Activated T-helper 2 cell treated with anti-CD3 and anti-CD28 coated beads, Interferon-gamma antibody, Interleukin-2, Interleukin-4, amounts not matched to agents 10 μg/mL and 5 μg/mL and 100 μg/mL, durations not matched to agents 14 hours and 24 hours and 36 hours (primary cell): ENCODE measurements around the gene WDR93. TPM values are rescaled to one million over a fixed set of nuclear protein-coding genes. Genes with fewer than 3 reads are reported as not detected.

Experiments
- DNase-seq: peaks from one replicate; pipeline ENCODE4 v3.0.0; 2021; ENCODE audit warnings: low spot score
- H3K27ac Mint-ChIP-seq: one replicate; pipeline ENCODE4 v1.8.0; 2021; ENCODE audit warnings: mixed read lengths
- H3K27me3 Mint-ChIP-seq: one replicate; pipeline ENCODE4 v1.8.0; 2021; ENCODE audit warnings: low read depth, mixed read lengths
- H3K36me3 Mint-ChIP-seq: one replicate; pipeline ENCODE4 v1.8.0; 2021; ENCODE audit warnings: low read depth, mixed read lengths
- H3K4me1 Mint-ChIP-seq: one replicate; pipeline ENCODE4 v1.8.0; 2021; ENCODE audit warnings: low read depth, mixed read lengths
- H3K4me3 Mint-ChIP-seq: one replicate; pipeline ENCODE4 v1.8.0; 2021; ENCODE audit warnings: low read depth, mild to moderate bottlenecking, moderate library complexity, mixed read lengths
- H3K9me3 Mint-ChIP-seq: one replicate; pipeline ENCODE4 v1.8.0; 2021; ENCODE audit warnings: mixed read lengths
- intact Hi-C: fragments of 100-400 bp; cut with micrococcal nuclease; formaldehyde crosslinking; loops from one replicate; pipeline ENCODE4 v1.15.1; 2023
- total RNA-seq: library from RNA; stranded (reverse); gene quantifications from 2 replicates; pipeline ENCODE4 v1.2.3, GENCODE V29; 2022

The WDR93 gene
- total RNA-seq, 1 donor from 2014 or later: not detected

GRCh38 chr15:89761009-89761831 is 70.6 kb downstream of the WDR93 start:
- no peaks in the 10 kb centered on the region for H3K36me3 Mint-ChIP-seq

GRCh38 chr15:89761929-89762328 is 71.3 kb downstream of the WDR93 start:
- Mint-ChIP-seq H3K9me3 (no peaks in the 10 kb centered on the region), H3K36me3 (no peaks in the 10 kb centered on the region), H3K27ac (no peak overlapping the region), H3K4me3 (no peak overlapping the region), H3K4me1 (no peaks in the 10 kb centered on the region), H3K27me3 (no peaks in the 10 kb centered on the region)
- intact Hi-C loops: loop anchor here (5.0 kb wide), 1 partner anchor 325 kb away; no protein-coding TSS in a partner anchor
- no peak for DNase-seq

More at GRCh38 chr15:89761009-89761831, 70.6 kb downstream of the WDR93 start:
- no peaks in the 10 kb centered on the region for H3K4me1 Mint-ChIP-seq
- no peaks in the 10 kb centered on the region for H3K9me3 Mint-ChIP-seq
- DNase-seq: no peak
- no peak overlapping the region for H3K27ac Mint-ChIP-seq
- no peak overlapping the region for H3K4me3 Mint-ChIP-seq
- peaks cover under 1% of the 10 kb centered on the region for H3K27me3 Mint-ChIP-seq
- intact Hi-C loops: loop anchor here (5.0 kb wide), 1 partner anchor 326 kb away; no protein-coding TSS in a partner anchor

GRCh38 chr15:89765694-89766093 is 75.1 kb downstream of the WDR93 start:
- Mint-ChIP-seq H3K9me3 (no peaks in the 10 kb centered on the region), H3K4me3 (no peak overlapping the region), H3K36me3 (no peaks in the 10 kb centered on the region), H3K27me3 (no peaks in the 10 kb centered on the region), H3K4me1 (no peaks in the 10 kb centered on the region), H3K27ac (no peak overlapping the region)
- no peak for DNase-seq
- intact Hi-C loops: no loop called here

GRCh38 chr15:89766357-89767311 is 76.0 kb downstream of the WDR93 start:
- intact Hi-C loops: no loop called here
- Mint-ChIP-seq H3K36me3 (no peaks in the 10 kb centered on the region), H3K4me1 (no peaks in the 10 kb centered on the region), H3K27me3 (no peaks in the 10 kb centered on the region), H3K9me3 (no peaks in the 10 kb centered on the region), H3K27ac (no peak overlapping the region), H3K4me3 (no peak overlapping the region)
- DNase-seq: no peak

GRCh38 chr15:89767411-89767915 is 76.9 kb downstream of the WDR93 start:
- no peak overlapping the region for H3K4me3 Mint-ChIP-seq
- intact Hi-C loops: no loop called here
- no peaks in the 10 kb centered on the region for H3K36me3 Mint-ChIP-seq
- H3K4me1 Mint-ChIP-seq: no peaks in the 10 kb centered on the region
- H3K27ac Mint-ChIP-seq: no peak overlapping the region
- no peaks in the 10 kb centered on the region for H3K27me3 Mint-ChIP-seq
- DNase-seq: no peak
- H3K9me3 Mint-ChIP-seq: no peaks in the 10 kb centered on the region

GRCh38 chr15:89768071-89768500 is 77.5 kb downstream of the WDR93 start:
- intact Hi-C loops: no loop called here
- Mint-ChIP-seq H3K27ac (no peak overlapping the region), H3K4me1 (no peaks in the 10 kb centered on the region), H3K36me3 (no peaks in the 10 kb centered on the region), H3K9me3 (no peaks in the 10 kb centered on the region), H3K27me3 (no peaks in the 10 kb centered on the region), H3K4me3 (no peak overlapping the region)
- no peak for DNase-seq

GRCh38 chr15:89769366-89769765 is 78.8 kb downstream of the WDR93 start:
- no peaks in the 10 kb centered on the region for H3K4me1 Mint-ChIP-seq
- H3K36me3 Mint-ChIP-seq: no peaks in the 10 kb centered on the region
- H3K4me3 Mint-ChIP-seq: no peak overlapping the region
- intact Hi-C loops: no loop called here
- no peak for DNase-seq
- H3K9me3 Mint-ChIP-seq: no peaks in the 10 kb centered on the region
- no peak overlapping the region for H3K27ac Mint-ChIP-seq
- peaks cover 5% of the 10 kb centered on the region for H3K27me3 Mint-ChIP-seq

GRCh38 chr15:89770041-89770440 is 79.4 kb downstream of the WDR93 start:
- Mint-ChIP-seq H3K27ac (no peak overlapping the region), H3K27me3 (peaks cover 9% of the 10 kb centered on the region), H3K4me1 (no peaks in the 10 kb centered on the region), H3K4me3 (no peak overlapping the region), H3K36me3 (no peaks in the 10 kb centered on the region), H3K9me3 (no peaks in the 10 kb centered on the region)
- DNase-seq: no peak
- intact Hi-C loops: no loop called here

- H3K4me3 Mint-ChIP-seq: no peak overlapping the region
- no peak for DNase-seq
- no peaks in the 10 kb centered on the region for H3K36me3 Mint-ChIP-seq
- no peaks in the 10 kb centered on the region for H3K4me1 Mint-ChIP-seq
- peaks cover 19% of the 10 kb centered on the region for H3K27me3 Mint-ChIP-seq
- H3K9me3 Mint-ChIP-seq: no peaks in the 10 kb centered on the region
- intact Hi-C loops: no loop called here
- H3K27ac Mint-ChIP-seq: no peak overlapping the region
These were observed 82.4 kb downstream of the WDR93 start for GRCh38 chr15:89772932-89773583.

- Mint-ChIP-seq H3K4me1 (no peaks in the 10 kb centered on the region), H3K27ac (no peak overlapping the region), H3K36me3 (no peaks in the 10 kb centered on the region), H3K4me3 (no peak overlapping the region), H3K9me3 (no peaks in the 10 kb centered on the region), H3K27me3 (peaks cover 21% of the 10 kb centered on the region)
- no peak for DNase-seq
- intact Hi-C loops: no loop called here
These were observed 83.9 kb downstream of the WDR93 start for GRCh38 chr15:89774492-89774891.

GRCh38 chr15:89775815-89776214 is 85.2 kb downstream of the WDR93 start:
- DNase-seq: no peak
- Mint-ChIP-seq H3K4me1 (peaks cover 4% of the 10 kb centered on the region), H3K27ac (no peak overlapping the region), H3K27me3 (peaks cover 21% of the 10 kb centered on the region), H3K4me3 (no peak overlapping the region), H3K9me3 (no peaks in the 10 kb centered on the region), H3K36me3 (no peaks in the 10 kb centered on the region)
- intact Hi-C loops: no loop called here

- Mint-ChIP-seq H3K36me3 (no peaks in the 10 kb centered on the region), H3K27me3 (peaks cover 21% of the 10 kb centered on the region), H3K27ac (no peak within 1 kb of the TSS), H3K4me1 (peaks cover 8% of the 10 kb centered on the region), H3K4me3 (peak within 1 kb of the TSS; percentile 61), H3K9me3 (no peaks in the 10 kb centered on the region)
- intact Hi-C loops: no loop called here
- DNase-seq: peak; percentile 55
These were observed 85.9 kb downstream of the WDR93 start, which contains the start of gene MESP2 for GRCh38 chr15:89776274-89777072. MESP2 (plus strand) TSS chr15:89776332; CDS start chr15:89776358, 26 bp downstream.
